SK-N-SH (cell line): ENCODE results near the gene LINGO3. TPM values are rescaled to one million over a fixed set of nuclear protein-coding genes. Genes with fewer than 3 reads are reported as not detected.

Experiments used
- CTCF ChIA-PET: fragments of 300-600, 350-600 bp; formaldehyde crosslinking; extraction: SDS; loops from one replicate; lab custom pipeline; 2021; lab: Yijun Ruan, JAX
- POLR2A ChIA-PET: fragments of 350-600 bp; sonication (Branson Sonifier 250); formaldehyde crosslinking; extraction: SDS; loops from one replicate; lab custom pipeline; 2020; ENCODE audit warnings: antibody characterized with exemption, inconsistent platforms; lab: Yijun Ruan, JAX
- DNase-seq: peaks from one replicate; pipeline ENCODE4 v3.0.0; 2012
- H2AFZ ChIP-seq: fragments of 200-600 bp; sonication (generic); 2 replicates; pipeline ENCODE4 v1.8.1; 2016; ENCODE audit warnings: antibody characterized with exemption, mild to moderate bottlenecking, low read depth
- H3F3A ChIP-seq: fragments of 200-600 bp; sonication (generic); replicated peaks from 2 replicates; pipeline ENCODE3; 2016; ENCODE audit warnings: antibody characterized with exemption, mild to moderate bottlenecking; ENCODE audit not compliant: insufficient read depth
- H3K27ac ChIP-seq, 2 experiments: fragments of 200-500 bp in 1 of 2; fragments of 200-600 bp in 1 of 2; sonication (Bioruptor generic) in 1 of 2; sonication (generic), shearing (Covaris generic) in 1 of 2; 2 replicates each; pipeline versions ENCODE4 v1.5.1 to v1.6.1; 2014 to 2016; ENCODE audit warnings: low read depth in 2 of 2, inconsistent platforms in 1 of 2, low read length in 1 of 2, mild to moderate bottlenecking in 1 of 2, mixed read lengths in 1 of 2
- H3K27me3 ChIP-seq: fragments of 200-600 bp; sonication (generic), shearing (Covaris generic); 2 replicates; pipeline ENCODE4 v1.6.1; 2016; ENCODE audit warnings: mixed run types; ENCODE audit not compliant: insufficient read depth
- H3K36me3 ChIP-seq, 2 experiments: fragments of 200-500 bp in 1 of 2; fragments of 200-600 bp in 1 of 2; sonication (Bioruptor generic) in 1 of 2; sonication (generic) in 1 of 2; replicated peaks in 1 of 2; 2 replicates each; pipeline versions ENCODE3 to v1.5.1; 2014 to 2016; ENCODE audit warnings: low read length in 1 of 2, mild to moderate bottlenecking in 1 of 2; ENCODE audit not compliant: insufficient read depth in 2 of 2, control insufficient read depth in 1 of 2
- H3K4me1 ChIP-seq, 2 experiments: fragments of 200-500 bp in 1 of 2; fragments of 200-600 bp in 1 of 2; sonication (Bioruptor generic) in 1 of 2; sonication (generic), shearing (Covaris generic) in 1 of 2; 2 replicates each; pipeline versions ENCODE4 v1.5.1 to v1.6.1; 2014 to 2016; ENCODE audit warnings: low read depth in 1 of 2, low read length in 1 of 2, mixed run types in 1 of 2; ENCODE audit not compliant: insufficient read depth in 2 of 2, control insufficient read depth in 1 of 2
- H3K4me2 ChIP-seq: fragments of 200-600 bp; sonication (generic), shearing (Covaris generic); 2 replicates; pipeline ENCODE4 v1.6.1; 2017; ENCODE audit warnings: mixed run types
- H3K4me3 ChIP-seq, 2 experiments: fragments of 200-500 bp in 1 of 2; fragments of 200-600 bp in 1 of 2; sonication (Bioruptor generic) in 1 of 2; sonication (generic), shearing (Covaris generic) in 1 of 2; 2 replicates each; pipeline versions ENCODE4 v1.5.1 to v1.8.1; 2014 to 2016; ENCODE audit warnings: low read depth in 2 of 2, inconsistent platforms in 1 of 2, low read length in 1 of 2, mild to moderate bottlenecking in 1 of 2, mixed read lengths in 1 of 2, moderate library complexity in 1 of 2
- H3K79me2 ChIP-seq: fragments of 200-600 bp; sonication (generic); 2 replicates; pipeline ENCODE4 v1.8.1; 2017; ENCODE audit warnings: mild to moderate bottlenecking; ENCODE audit not compliant: insufficient read depth
- H3K9ac ChIP-seq: fragments of 200-600 bp; sonication (generic); 2 replicates; pipeline ENCODE4 v1.6.1; 2017; ENCODE audit warnings: mixed run types
- H3K9me2 ChIP-seq: fragments of 200-600 bp; sonication (generic); 2 replicates; pipeline ENCODE4 v1.6.1; 2017; ENCODE audit warnings: mixed run types
- H3K9me3 ChIP-seq: fragments of 200-600 bp; sonication (generic); 2 replicates; pipeline ENCODE4 v1.6.1; 2017; ENCODE audit warnings: mixed run types, mild to moderate bottlenecking, moderate library complexity
- H4K20me1 ChIP-seq: fragments of 200-600 bp; sonication (generic); 2 replicates; pipeline ENCODE4 v1.6.1; 2017; ENCODE audit warnings: mild to moderate bottlenecking, mixed run types; ENCODE audit not compliant: insufficient read depth
- CHD2 ChIP-seq: fragments of 150-350 bp; IDR thresholded peaks from 2 replicates; pipeline ENCODE4 v1.6.1; 2018; ENCODE audit warnings: low read length; ENCODE audit not compliant: partially characterized antibody
- ELF1 ChIP-seq: IDR thresholded peaks from 2 replicates; pipeline ENCODE4 v1.4.0; 2012
- EP300 ChIP-seq, 2 experiments: IDR thresholded peaks; 2 replicates each; pipeline versions ENCODE4 v1.4.0 to v1.6.1; 2012; ENCODE audit warnings: borderline replicate concordance in 1 of 2, low read depth in 1 of 2, low read length in 1 of 2
- EZH2phosphoT487 ChIP-seq: fragments of 200-600 bp; sonication (generic); IDR thresholded peaks from 2 replicates; pipeline ENCODE4 v1.6.1; 2017; ENCODE audit warnings: low read depth, mixed run types, mild to moderate bottlenecking, antibody characterized with exemption, moderate library complexity, borderline replicate concordance
- FOSL2 ChIP-seq: IDR thresholded peaks from 2 replicates; pipeline ENCODE4 v1.4.0; 2012; ENCODE audit warnings: low read depth, mild to moderate bottlenecking, moderate library complexity, borderline replicate concordance
- GABPA ChIP-seq: IDR thresholded peaks from 2 replicates; pipeline ENCODE4 v1.4.0; 2012; ENCODE audit warnings: low read depth, mild to moderate bottlenecking
- GATA2 ChIP-seq: sonication (generic); formaldehyde crosslinking; IDR thresholded peaks from 2 replicates; pipeline ENCODE4 v1.5.0; 2020; ENCODE audit warnings: mild to moderate bottlenecking, missing genetic modification reagents
- JUND ChIP-seq: IDR thresholded peaks from 2 replicates; pipeline ENCODE4 v1.4.0; 2012
- MEF2A ChIP-seq: IDR thresholded peaks from 2 replicates; pipeline ENCODE4 v1.4.0; 2012; ENCODE audit warnings: low read depth, borderline replicate concordance
- NRF1 ChIP-seq: IDR thresholded peaks from 2 replicates; pipeline ENCODE4 v1.6.1; 2012; ENCODE audit warnings: low read depth, mild to moderate bottlenecking, low read length
- POLR2AphosphoS5 ChIP-seq: IDR thresholded peaks from 2 replicates; pipeline ENCODE4 v1.6.1; 2012; ENCODE audit warnings: low read depth, low read length
- RAD21 ChIP-seq: IDR thresholded peaks from 2 replicates; pipeline ENCODE4 v1.6.1; 2012; ENCODE audit warnings: mild to moderate bottlenecking, low read length
- RFX5 ChIP-seq: IDR thresholded peaks from 2 replicates; pipeline ENCODE4 v1.6.1; 2012; ENCODE audit warnings: mild to moderate bottlenecking, improper control_type of control experiment, low read length
- RXRA ChIP-seq: IDR thresholded peaks from 2 replicates; pipeline ENCODE4 v1.4.0; 2012; ENCODE audit warnings: low read depth, mild to moderate bottlenecking, borderline replicate concordance
- SIN3A ChIP-seq: IDR thresholded peaks from 2 replicates; pipeline ENCODE4 v1.6.1; 2012; ENCODE audit warnings: low read depth, mild to moderate bottlenecking, low read length, moderate library complexity, borderline replicate concordance
- TAF1 ChIP-seq: IDR thresholded peaks from 2 replicates; pipeline ENCODE4 v1.6.1; 2012; ENCODE audit warnings: low read depth, mild to moderate bottlenecking, low read length, moderate library complexity, borderline replicate concordance
- TCF12 ChIP-seq: IDR thresholded peaks from 2 replicates; pipeline ENCODE4 v1.4.0; 2012
- TEAD4 ChIP-seq: IDR thresholded peaks from 2 replicates; pipeline ENCODE4 v1.4.0; 2012; ENCODE audit warnings: mild to moderate bottlenecking, borderline replicate concordance; ENCODE audit not compliant: insufficient read depth
- WGBS: methylation state at CpG from one replicate; pipeline ENCODE4 v1.1.6; 2017; ENCODE audit warnings: low lambda C conversion rate; 5-methylcytosine and 5-hydroxymethylcytosine counted together
- polyA plus RNA-seq, 3 experiments: library from polyadenylated mRNA; depleted of rRNA; stranded (reverse); fragments of >200 nt; gene quantifications; 2 replicates each; pipeline ENCODE4 v1.2.3, GENCODE V29; 2012
- TF ChIP-seq, protein P1 (sequence below): IDR thresholded peaks from 2 replicates; pipeline ENCODE4 v1.4.0; 2012; ENCODE audit warnings: low read depth, borderline replicate concordance
- TF ChIP-seq, protein P2 (sequence below): fragments of 150-350 bp; IDR thresholded peaks from 2 replicates; pipeline ENCODE4 v1.6.1; 2016; ENCODE audit warnings: mild to moderate bottlenecking, low read depth, low read length
- TF ChIP-seq, protein P3 (sequence below): fragments of 200-600 bp; sonication (generic); IDR thresholded peaks from 2 replicates; pipeline ENCODE4 v1.6.1; 2017; ENCODE audit warnings: antibody characterized with exemption, mild to moderate bottlenecking, moderate library complexity
- TF ChIP-seq, protein P4 (sequence below): fragments of 150-350 bp; IDR thresholded peaks from 2 replicates; pipeline ENCODE4 v1.6.1; 2017; ENCODE audit warnings: antibody characterized with exemption, low read length, low read depth, borderline replicate concordance
- TF ChIP-seq, protein P5 (sequence below): IDR thresholded peaks from 2 replicates; pipeline ENCODE4 v1.4.0; 2012; ENCODE audit warnings: low read depth, borderline replicate concordance

Gene LINGO3
- polyA plus RNA-seq, 1 of the 3 experiments (the other 2 are of a cell fraction): not detected

DNA sequence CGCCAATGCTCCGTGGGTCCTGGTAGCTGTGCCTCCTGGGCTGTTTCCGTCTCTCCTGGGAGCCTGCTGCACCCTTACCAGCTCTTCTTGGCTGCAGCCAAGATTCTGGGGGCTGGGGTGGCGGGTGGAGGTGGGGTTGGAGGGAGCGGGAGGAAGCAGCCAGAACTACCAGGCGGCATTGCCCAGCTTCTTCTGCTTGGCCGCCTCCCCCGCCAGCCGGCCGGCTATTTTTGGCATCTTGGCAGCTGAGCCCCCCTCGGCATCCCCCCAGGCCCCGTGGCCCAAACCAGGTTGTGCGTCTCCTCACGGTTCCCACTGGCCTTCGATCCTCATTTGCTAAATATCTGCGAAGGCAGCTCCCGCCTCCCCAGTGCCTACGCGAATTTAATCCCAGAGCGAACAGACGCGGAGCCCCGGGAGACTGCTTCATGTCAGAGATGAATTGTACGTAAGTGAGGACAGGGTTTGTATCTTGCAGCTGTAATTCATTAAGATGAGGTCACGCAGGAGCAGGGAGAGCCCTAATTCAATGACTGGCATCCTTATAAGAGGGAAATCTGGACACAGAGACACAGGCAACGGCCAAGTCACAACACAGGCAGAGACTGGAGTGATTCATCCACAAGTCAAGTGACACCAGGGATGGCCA, 13.1 kb downstream of the LINGO3 start (continued):
- TF ChIP-seq, protein P1, sequence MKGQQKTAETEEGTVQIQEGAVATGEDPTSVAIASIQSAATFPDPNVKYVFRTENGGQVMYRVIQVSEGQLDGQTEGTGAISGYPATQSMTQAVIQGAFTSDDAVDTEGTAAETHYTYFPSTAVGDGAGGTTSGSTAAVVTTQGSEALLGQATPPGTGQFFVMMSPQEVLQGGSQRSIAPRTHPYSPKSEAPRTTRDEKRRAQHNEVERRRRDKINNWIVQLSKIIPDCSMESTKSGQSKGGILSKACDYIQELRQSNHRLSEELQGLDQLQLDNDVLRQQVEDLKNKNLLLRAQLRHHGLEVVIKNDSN: no peak; the same call in 1 of the 2 replicates
- peak; percentile 72; the same call in 1 of the 2 replicates for TF ChIP-seq SIN3A
- TF ChIP-seq RAD21: no peak
- TF ChIP-seq POLR2AphosphoS5: peak; percentile 92
- peak; percentile 49; the same call in 1 of the 2 replicates for TF ChIP-seq MEF2A
- TF ChIP-seq EP300 (IDR thresholded peaks at IDR 0.05; ENCODE audit: borderline replicate concordance in 1 of 2, low read depth in 1 of 2, low read length in 1 of 2): peak; percentile 30 to 86; a peak in 2 of 4 replicates
- TF ChIP-seq TEAD4: no peak
- TF ChIP-seq EZH2phosphoT487: no peak
- peak; percentile 61 for TF ChIP-seq GATA2 (CRISPR knock-in tag)
- peak; percentile 70 for TF ChIP-seq CHD2
- TF ChIP-seq ELF1: no peak
- no peak; the same call in 1 of the 2 replicates for TF ChIP-seq JUND
- TF ChIP-seq FOSL2: no peak

DNA sequence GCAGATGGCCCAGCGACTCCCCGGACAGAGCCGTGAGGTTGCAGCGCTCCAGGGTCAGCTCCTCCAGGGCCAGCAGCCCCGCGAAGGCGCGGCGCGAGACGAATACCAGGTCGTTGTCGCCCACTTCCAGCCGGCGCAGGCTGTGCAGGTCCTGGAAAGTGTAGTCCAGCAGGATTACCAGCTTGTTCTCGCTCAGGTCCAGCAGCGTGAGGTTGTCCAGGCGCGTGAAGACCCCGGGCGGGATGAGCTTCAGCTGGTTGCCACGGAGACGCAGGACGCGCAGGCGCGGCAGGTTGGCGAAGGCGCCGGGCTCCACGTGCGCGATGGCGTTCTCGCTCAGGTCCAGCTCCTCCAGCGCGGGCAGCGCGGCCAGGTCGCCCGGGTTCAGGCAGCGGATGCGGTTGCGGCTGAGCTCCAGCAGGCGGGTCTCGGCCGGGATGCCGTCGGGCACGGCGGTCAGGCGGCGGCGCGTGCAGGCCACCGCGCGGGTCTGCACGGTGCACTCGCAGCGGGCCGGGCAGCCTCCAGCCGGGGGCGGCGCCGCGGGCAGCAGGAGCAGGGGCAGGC, 16.7 kb downstream of the LINGO3 start:
- Histone ChIP-seq H3K4me1 (peaks cover 4 to 26% of the 10 kb centered on the region in 2 experiments; a peak in 1 of 4 replicates), H3K9me2 (no peaks in the 10 kb centered on the region), H3K4me2 (peak overlapping the region; percentile 66; the same call in 1 of the 2 replicates), H4K20me1 (peaks cover 16% of the 10 kb centered on the region; the same call in 1 of the 2 replicates), H3K9me3 (no peaks in the 10 kb centered on the region), H3K27me3 (peaks cover 37% of the 10 kb centered on the region), H3K79me2 (no peaks in the 10 kb centered on the region), H3K4me3 (peak overlapping the region in 1 of 2 experiments; percentile 12; a peak in 2 of 4 replicates), H2AFZ (no peak overlapping the region), H3F3A (peaks cover 25% of the 10 kb centered on the region), H3K36me3 (no peaks in the 10 kb centered on the region), H3K9ac (no peak overlapping the region), H3K27ac (no peak overlapping the region)
- peak; percentile 84 for DNase-seq
- WGBS: 10% methylated on average over 2 of the region's 67 CpGs
- POLR2A ChIA-PET: interaction anchor here (0.8 to 1.0 kb wide), 3 partner anchors 9 to 21 kb away, joined by 3 to 4 read pairs (median 3); partner anchors contain the start of gene PEAK3
- CTCF ChIA-PET: interaction anchor here (0.6 to 3.3 kb wide), 10 partner anchors 9 to 313 kb away, joined by 3 to 21 read pairs (median 6); partner anchors contain the start of gene LINGO3
- TF ChIP-seq, protein P2, sequence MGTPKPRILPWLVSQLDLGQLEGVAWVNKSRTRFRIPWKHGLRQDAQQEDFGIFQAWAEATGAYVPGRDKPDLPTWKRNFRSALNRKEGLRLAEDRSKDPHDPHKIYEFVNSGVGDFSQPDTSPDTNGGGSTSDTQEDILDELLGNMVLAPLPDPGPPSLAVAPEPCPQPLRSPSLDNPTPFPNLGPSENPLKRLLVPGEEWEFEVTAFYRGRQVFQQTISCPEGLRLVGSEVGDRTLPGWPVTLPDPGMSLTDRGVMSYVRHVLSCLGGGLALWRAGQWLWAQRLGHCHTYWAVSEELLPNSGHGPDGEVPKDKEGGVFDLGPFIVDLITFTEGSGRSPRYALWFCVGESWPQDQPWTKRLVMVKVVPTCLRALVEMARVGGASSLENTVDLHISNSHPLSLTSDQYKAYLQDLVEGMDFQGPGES: no peak
- TF ChIP-seq TEAD4 (no peak), CHD2 (no peak), ELF1 (no peak), NRF1 (peak; percentile 38; the same call in 1 of the 2 replicates), FOSL2 (no peak), JUND (no peak), RFX5 (no peak), RXRA (no peak), TAF1 (no peak), EP300 (IDR thresholded peaks at IDR 0.05; ENCODE audit: borderline replicate concordance in 1 of 2, low read depth in 1 of 2, low read length in 1 of 2) (no peak), GABPA (no peak), RAD21 (no peak), TCF12 (no peak)
- TF ChIP-seq, protein P3, sequence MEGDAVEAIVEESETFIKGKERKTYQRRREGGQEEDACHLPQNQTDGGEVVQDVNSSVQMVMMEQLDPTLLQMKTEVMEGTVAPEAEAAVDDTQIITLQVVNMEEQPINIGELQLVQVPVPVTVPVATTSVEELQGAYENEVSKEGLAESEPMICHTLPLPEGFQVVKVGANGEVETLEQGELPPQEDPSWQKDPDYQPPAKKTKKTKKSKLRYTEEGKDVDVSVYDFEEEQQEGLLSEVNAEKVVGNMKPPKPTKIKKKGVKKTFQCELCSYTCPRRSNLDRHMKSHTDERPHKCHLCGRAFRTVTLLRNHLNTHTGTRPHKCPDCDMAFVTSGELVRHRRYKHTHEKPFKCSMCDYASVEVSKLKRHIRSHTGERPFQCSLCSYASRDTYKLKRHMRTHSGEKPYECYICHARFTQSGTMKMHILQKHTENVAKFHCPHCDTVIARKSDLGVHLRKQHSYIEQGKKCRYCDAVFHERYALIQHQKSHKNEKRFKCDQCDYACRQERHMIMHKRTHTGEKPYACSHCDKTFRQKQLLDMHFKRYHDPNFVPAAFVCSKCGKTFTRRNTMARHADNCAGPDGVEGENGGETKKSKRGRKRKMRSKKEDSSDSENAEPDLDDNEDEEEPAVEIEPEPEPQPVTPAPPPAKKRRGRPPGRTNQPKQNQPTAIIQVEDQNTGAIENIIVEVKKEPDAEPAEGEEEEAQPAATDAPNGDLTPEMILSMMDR: no peak
- TF ChIP-seq, protein P4, sequence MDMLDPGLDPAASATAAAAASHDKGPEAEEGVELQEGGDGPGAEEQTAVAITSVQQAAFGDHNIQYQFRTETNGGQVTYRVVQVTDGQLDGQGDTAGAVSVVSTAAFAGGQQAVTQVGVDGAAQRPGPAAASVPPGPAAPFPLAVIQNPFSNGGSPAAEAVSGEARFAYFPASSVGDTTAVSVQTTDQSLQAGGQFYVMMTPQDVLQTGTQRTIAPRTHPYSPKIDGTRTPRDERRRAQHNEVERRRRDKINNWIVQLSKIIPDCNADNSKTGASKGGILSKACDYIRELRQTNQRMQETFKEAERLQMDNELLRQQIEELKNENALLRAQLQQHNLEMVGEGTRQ: no peak
- TF ChIP-seq, protein P5, sequence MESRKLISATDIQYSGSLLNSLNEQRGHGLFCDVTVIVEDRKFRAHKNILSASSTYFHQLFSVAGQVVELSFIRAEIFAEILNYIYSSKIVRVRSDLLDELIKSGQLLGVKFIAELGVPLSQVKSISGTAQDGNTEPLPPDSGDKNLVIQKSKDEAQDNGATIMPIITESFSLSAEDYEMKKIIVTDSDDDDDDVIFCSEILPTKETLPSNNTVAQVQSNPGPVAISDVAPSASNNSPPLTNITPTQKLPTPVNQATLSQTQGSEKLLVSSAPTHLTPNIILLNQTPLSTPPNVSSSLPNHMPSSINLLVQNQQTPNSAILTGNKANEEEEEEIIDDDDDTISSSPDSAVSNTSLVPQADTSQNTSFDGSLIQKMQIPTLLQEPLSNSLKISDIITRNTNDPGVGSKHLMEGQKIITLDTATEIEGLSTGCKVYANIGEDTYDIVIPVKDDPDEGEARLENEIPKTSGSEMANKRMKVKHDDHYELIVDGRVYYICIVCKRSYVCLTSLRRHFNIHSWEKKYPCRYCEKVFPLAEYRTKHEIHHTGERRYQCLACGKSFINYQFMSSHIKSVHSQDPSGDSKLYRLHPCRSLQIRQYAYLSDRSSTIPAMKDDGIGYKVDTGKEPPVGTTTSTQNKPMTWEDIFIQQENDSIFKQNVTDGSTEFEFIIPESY: no peak
